Smooth muscle cell (in vitro differentiated cells): ENCODE results near the gene TEX26. TPM values are rescaled to one million over a fixed set of nuclear protein-coding genes. Genes with fewer than 3 reads are reported as not detected.

Source experiments
- DNase-seq: peaks from one replicate; lab custom pipeline; 2025; ENCODE audit not compliant: unreplicated experiment; lab: John Stamatoyannopoulos, UW
- H2AFZ ChIP-seq: fragments of 200-600 bp; sonication (generic); 2 replicates; pipeline ENCODE4 v1.6.0; 2016; ENCODE audit warnings: antibody characterized with exemption, low read depth, mild to moderate bottlenecking
- H3F3A ChIP-seq: fragments of 200-600 bp; sonication (generic); 2 replicates; pipeline ENCODE4 v1.6.0; 2017; ENCODE audit warnings: antibody characterized with exemption, low read depth
- H3K27ac ChIP-seq: fragments of 200-600 bp; sonication (generic); 2 replicates; pipeline ENCODE4 v1.5.1; 2016; ENCODE audit warnings: low read depth, mild to moderate bottlenecking
- H3K27me3 ChIP-seq: fragments of 200-600 bp; sonication (generic); 2 replicates; pipeline ENCODE4 v1.6.1; 2016; ENCODE audit warnings: low read depth, mild to moderate bottlenecking
- H3K36me3 ChIP-seq: fragments of 200-600 bp; sonication (generic); 2 replicates; pipeline ENCODE4 v1.5.1; 2016; ENCODE audit warnings: low read depth
- H3K4me1 ChIP-seq: fragments of 200-600 bp; sonication (generic); 2 replicates; pipeline ENCODE4 v1.5.1; 2016; ENCODE audit warnings: low read depth
- H3K4me2 ChIP-seq: fragments of 200-600 bp; sonication (generic); 2 replicates; pipeline ENCODE4 v1.6.0; 2016; ENCODE audit warnings: mild to moderate bottlenecking
- H3K4me3 ChIP-seq: fragments of 200-600 bp; sonication (generic); 2 replicates; pipeline ENCODE4 v1.5.1; 2016; ENCODE audit warnings: mild to moderate bottlenecking
- H3K79me2 ChIP-seq: fragments of 200-600 bp; sonication (generic); 2 replicates; pipeline ENCODE4 v1.6.0; 2016; ENCODE audit warnings: low read depth, mild to moderate bottlenecking
- H3K9ac ChIP-seq: fragments of 200-600 bp; sonication (generic); 2 replicates; pipeline ENCODE4 v1.6.0; 2016; ENCODE audit warnings: low read depth
- H3K9me3 ChIP-seq: fragments of 200-600 bp; sonication (generic); replicated peaks from 2 replicates; pipeline ENCODE4 v1.5.1; 2016; ENCODE audit warnings: low read depth
- H4K20me1 ChIP-seq: fragments of 200-600 bp; sonication (generic); 2 replicates; pipeline ENCODE4 v1.6.0; 2016; ENCODE audit warnings: low read depth
- CTCF ChIP-seq: fragments of 200-600 bp; sonication (generic); IDR thresholded peaks from 2 replicates; pipeline ENCODE4 v1.5.1; 2017; ENCODE audit warnings: borderline replicate concordance, mild to moderate bottlenecking, antibody characterized with exemption; ENCODE audit not compliant: insufficient read depth, poor library complexity, severe bottlenecking
- WGBS: methylation state at CpG from one replicate; pipeline ENCODE4 v1.1.7; 2016; ENCODE audit warnings: low lambda C conversion rate; 5-methylcytosine and 5-hydroxymethylcytosine counted together
- polyA plus RNA-seq: library from polyadenylated mRNA; unstranded; fragments of >200 nt; fragmentation: Nextera tagmentation; extraction: Ambion mirVana; gene quantifications from 2 replicates; pipeline ENCODE4 v1.2.1, GENCODE V29; 2016
- total RNA-seq: library from RNA; depleted of rRNA; stranded (reverse); fragments of >200 nt; gene quantifications from 2 replicates; pipeline ENCODE4 v1.2.3, GENCODE V29; 2014

TEX26 gene
- total and polyA plus RNA-seq, 2 experiments from 2014 or later, result 0.42 to 0.58 TPM

GRCh38 chr13:30976025-30976424, 43.6 kb downstream of the TEX26 start:
- no peak for DNase-seq
- Histone ChIP-seq H3F3A (peaks cover 4% of the 10 kb centered on the region), H3K4me2 (no peak overlapping the region), H3K9me3 (no peaks in the 10 kb centered on the region), H4K20me1 (no peaks in the 10 kb centered on the region), H3K36me3 (no peaks in the 10 kb centered on the region), H3K4me1 (no peaks in the 10 kb centered on the region), H2AFZ (peak overlapping the region; percentile 17), H3K27ac (no peak overlapping the region), H3K27me3 (no peaks in the 10 kb centered on the region), H3K4me3 (no peak overlapping the region), H3K9ac (no peak overlapping the region), H3K79me2 (no peaks in the 10 kb centered on the region)
- WGBS, result 86% methylated on average over 4 of the region's 4 CpGs
- no peak for TF ChIP-seq CTCF

GRCh38 chr13:30978981-30979956, 46.8 kb downstream of the TEX26 start:
- no peaks in the 10 kb centered on the region for H4K20me1 ChIP-seq

GRCh38 chr13:30982506-30982905, 50.0 kb downstream of the TEX26 start:
- no peak overlapping the region for H2AFZ ChIP-seq
- H3K27ac ChIP-seq, result no peak overlapping the region
- DNase-seq, result no peak
- H3K9ac ChIP-seq, result no peak overlapping the region
- no peaks in the 10 kb centered on the region for H3K9me3 ChIP-seq
- no peaks in the 10 kb centered on the region for H3K36me3 ChIP-seq
- H3K4me2 ChIP-seq, result no peak overlapping the region
- no peak overlapping the region for H3K4me3 ChIP-seq
- H3K27me3 ChIP-seq, result no peaks in the 10 kb centered on the region
- peaks cover 28% of the 10 kb centered on the region for H3K4me1 ChIP-seq
- H3F3A ChIP-seq, result peaks cover 4% of the 10 kb centered on the region
- 91% methylated on average over 3 of the region's 3 CpGs for WGBS
- H4K20me1 ChIP-seq, result no peaks in the 10 kb centered on the region
- no peaks in the 10 kb centered on the region for H3K79me2 ChIP-seq
- TF ChIP-seq CTCF, result no peak

More at GRCh38 chr13:30978981-30979956, 46.8 kb downstream of the TEX26 start:
- H3F3A ChIP-seq, result peaks cover 4% of the 10 kb centered on the region
- H2AFZ ChIP-seq, result no peak overlapping the region
- H3K79me2 ChIP-seq, result no peaks in the 10 kb centered on the region
- no peak overlapping the region for H3K4me2 ChIP-seq
- no peak overlapping the region for H3K9ac ChIP-seq
- H3K27me3 ChIP-seq, result no peaks in the 10 kb centered on the region
- no peak for DNase-seq
- H3K27ac ChIP-seq, result no peak overlapping the region
- no peaks in the 10 kb centered on the region for H3K9me3 ChIP-seq
- no peaks in the 10 kb centered on the region for H3K36me3 ChIP-seq
- 66% methylated on average over 15 of the region's 15 CpGs for WGBS
- peak; percentile 65 for TF ChIP-seq CTCF
- H3K4me3 ChIP-seq, result no peak overlapping the region
- peaks cover 15% of the 10 kb centered on the region for H3K4me1 ChIP-seq
